GM12878 (cell line): ENCODE results near the gene GPC3.

Experiments
- ATF2 ChIP-seq: IDR thresholded peaks from 2 replicates; pipeline ENCODE4 v1.6.1; 2012; ENCODE audit warnings: low read length, inconsistent platforms
- EZH2 ChIP-seq: IDR thresholded peaks from 2 replicates; pipeline ENCODE4 v1.6.1; 2012; ENCODE audit warnings: low read depth, mild to moderate bottlenecking, control low read depth, inconsistent platforms, low read length, borderline replicate concordance; ENCODE audit not compliant: control insufficient read depth
- NFIC ChIP-seq: IDR thresholded peaks from 2 replicates; pipeline ENCODE4 v1.6.1; 2012; ENCODE audit warnings: low read depth, mild to moderate bottlenecking, inconsistent platforms, low read length, moderate library complexity
- NRF1 ChIP-seq: conservative IDR thresholded peaks from 2 replicates; pipeline ENCODE4 v1.6.1; 2011; ENCODE audit warnings: mild to moderate bottlenecking, low read depth, low read length, improper control_type of control experiment
- RAD21 ChIP-seq: IDR thresholded peaks from 2 replicates; pipeline ENCODE4 v1.6.1; 2011; ENCODE audit warnings: mild to moderate bottlenecking, low read depth, low read length, moderate library complexity; ENCODE audit not compliant: insufficient read depth
- SP1 ChIP-seq: IDR thresholded peaks from one replicate; pipeline ENCODE4 v1.6.1; 2011; ENCODE audit warnings: low read depth, low read length
- TCF12 ChIP-seq: IDR thresholded peaks from 2 replicates; pipeline ENCODE4 v1.6.1; 2011; ENCODE audit warnings: low read depth, mild to moderate bottlenecking, low read length
- TF ChIP-seq, protein P1 (sequence below): fragments of 450-650 bp; IDR thresholded peaks from 2 replicates; pipeline ENCODE4 v1.6.1; 2016; ENCODE audit warnings: mild to moderate bottlenecking
- TF ChIP-seq, protein P2 (sequence below), 3 experiments: IDR thresholded peaks in 2 of 3; conservative IDR thresholded peaks in 1 of 3; 2 replicates each; pipeline ENCODE4 v1.5.1; 2011; ENCODE audit warnings: low read depth in 3 of 3, low read length in 3 of 3, mild to moderate bottlenecking in 3 of 3, control low read depth in 2 of 3, moderate library complexity in 2 of 3, inconsistent platforms in 1 of 3, mixed read lengths in 1 of 3; ENCODE audit not compliant: control insufficient read depth in 2 of 3, insufficient read depth in 1 of 3; ENCODE audit errors: extremely low read depth in 1 of 3

GRCh38 chrX:133968109-133968508, 17.3 kb downstream of the GPC3 start:
- TF ChIP-seq RAD21 (no peak), SP1 (no peak), ATF2 (no peak), NRF1 (no peak), NFIC (no peak), EZH2 (no peak), TCF12 (no peak)
- TF ChIP-seq, protein P1, sequence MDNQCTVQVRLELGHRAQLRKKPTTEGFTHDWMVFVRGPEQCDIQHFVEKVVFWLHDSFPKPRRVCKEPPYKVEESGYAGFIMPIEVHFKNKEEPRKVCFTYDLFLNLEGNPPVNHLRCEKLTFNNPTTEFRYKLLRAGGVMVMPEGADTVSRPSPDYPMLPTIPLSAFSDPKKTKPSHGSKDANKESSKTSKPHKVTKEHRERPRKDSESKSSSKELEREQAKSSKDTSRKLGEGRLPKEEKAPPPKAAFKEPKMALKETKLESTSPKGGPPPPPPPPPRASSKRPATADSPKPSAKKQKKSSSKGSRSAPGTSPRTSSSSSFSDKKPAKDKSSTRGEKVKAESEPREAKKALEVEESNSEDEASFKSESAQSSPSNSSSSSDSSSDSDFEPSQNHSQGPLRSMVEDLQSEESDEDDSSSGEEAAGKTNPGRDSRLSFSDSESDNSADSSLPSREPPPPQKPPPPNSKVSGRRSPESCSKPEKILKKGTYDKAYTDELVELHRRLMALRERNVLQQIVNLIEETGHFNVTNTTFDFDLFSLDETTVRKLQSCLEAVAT, result no peak
- TF ChIP-seq, protein P2, sequence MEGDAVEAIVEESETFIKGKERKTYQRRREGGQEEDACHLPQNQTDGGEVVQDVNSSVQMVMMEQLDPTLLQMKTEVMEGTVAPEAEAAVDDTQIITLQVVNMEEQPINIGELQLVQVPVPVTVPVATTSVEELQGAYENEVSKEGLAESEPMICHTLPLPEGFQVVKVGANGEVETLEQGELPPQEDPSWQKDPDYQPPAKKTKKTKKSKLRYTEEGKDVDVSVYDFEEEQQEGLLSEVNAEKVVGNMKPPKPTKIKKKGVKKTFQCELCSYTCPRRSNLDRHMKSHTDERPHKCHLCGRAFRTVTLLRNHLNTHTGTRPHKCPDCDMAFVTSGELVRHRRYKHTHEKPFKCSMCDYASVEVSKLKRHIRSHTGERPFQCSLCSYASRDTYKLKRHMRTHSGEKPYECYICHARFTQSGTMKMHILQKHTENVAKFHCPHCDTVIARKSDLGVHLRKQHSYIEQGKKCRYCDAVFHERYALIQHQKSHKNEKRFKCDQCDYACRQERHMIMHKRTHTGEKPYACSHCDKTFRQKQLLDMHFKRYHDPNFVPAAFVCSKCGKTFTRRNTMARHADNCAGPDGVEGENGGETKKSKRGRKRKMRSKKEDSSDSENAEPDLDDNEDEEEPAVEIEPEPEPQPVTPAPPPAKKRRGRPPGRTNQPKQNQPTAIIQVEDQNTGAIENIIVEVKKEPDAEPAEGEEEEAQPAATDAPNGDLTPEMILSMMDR (IDR thresholded peaks at IDR 0.05 in 2 of 3, conservative IDR thresholded peaks at IDR 0.05 in 1 of 3; ENCODE audit: control insufficient read depth in 2 of 3, extremely low read depth in 1 of 3, insufficient read depth in 1 of 3, low read depth in 3 of 3, low read length in 3 of 3), result no peak
